Type B pancreatic cell (in vitro differentiated cells): ENCODE measurements around the gene TRABD. TPM values are rescaled to one million over a fixed set of nuclear protein-coding genes. Genes with fewer than 3 reads are reported as not detected.
A peak's percentile ranks its signal among the peaks of the same experiment; 100 is the strongest.

Experiments
- DNase-seq: peaks from one replicate; pipeline ENCODE4 v3.0.0; 2021; ENCODE audit warnings: mixed read lengths; ENCODE audit not compliant: unreplicated experiment; ENCODE audit errors: extremely low spot score
- H3K27ac Mint-ChIP-seq: 2 replicates; pipeline ENCODE4 v1.8.0; 2021; ENCODE audit warnings: mild to moderate bottlenecking, mixed read lengths
- H3K27me3 Mint-ChIP-seq: 2 replicates; pipeline ENCODE4 v1.8.0; 2021; ENCODE audit warnings: mixed read lengths
- H3K36me3 Mint-ChIP-seq: 2 replicates; pipeline ENCODE4 v1.8.0; 2021; ENCODE audit warnings: mixed read lengths
- H3K4me1 Mint-ChIP-seq: one replicate; pipeline ENCODE4 v1.8.0; 2021; ENCODE audit warnings: mixed read lengths; ENCODE audit not compliant: unreplicated experiment
- H3K4me3 Mint-ChIP-seq: 2 replicates; pipeline ENCODE4 v1.8.0; 2021; ENCODE audit warnings: mild to moderate bottlenecking, mixed read lengths
- H3K9me3 Mint-ChIP-seq: 2 replicates; pipeline ENCODE4 v1.8.0; 2021; ENCODE audit warnings: mixed read lengths
- CTCF ChIP-seq: fragments of 200-600 bp; sonication (generic); conservative IDR thresholded peaks from 2 replicates; pipeline ENCODE4 v1.5.0; 2021; ENCODE audit warnings: antibody characterized with exemption, mild to moderate bottlenecking
- total RNA-seq: library from RNA; stranded (reverse); gene quantifications from 2 replicates; pipeline ENCODE4 v1.2.1, GENCODE V29; 2021; ENCODE audit warnings: low replicate concordance

Gene TRABD
- total RNA-seq, 1 donor from 2014 or later = 37.7 TPM

- no peak for TF ChIP-seq CTCF
- Mint-ChIP-seq H3K4me3 (peak overlapping the region; percentile 32), H3K9me3 (no peaks in the 10 kb centered on the region), H3K27ac (no peak overlapping the region), H3K27me3 (no peaks in the 10 kb centered on the region), H3K36me3 (no peaks in the 10 kb centered on the region), H3K4me1 (peaks cover 5% of the 10 kb centered on the region)
- peak; percentile 65 for DNase-seq
Measured at GRCh38 chr22:50179937-50180726, 5.6 kb upstream of the TRABD start.

- H3K27me3 Mint-ChIP-seq = no peaks in the 10 kb centered on the region
- no peaks in the 10 kb centered on the region for H3K36me3 Mint-ChIP-seq
- peak; percentile 64 for DNase-seq
- H3K4me1 Mint-ChIP-seq = peaks cover 5% of the 10 kb centered on the region
- no peak for TF ChIP-seq CTCF
- H3K9me3 Mint-ChIP-seq = no peaks in the 10 kb centered on the region
- no peak overlapping the region for H3K27ac Mint-ChIP-seq
- no peak overlapping the region for H3K4me3 Mint-ChIP-seq
Measured at GRCh38 chr22:50180727-50181521, 4.8 kb upstream of the TRABD start.

GRCh38 chr22:50182176-50183081 lies 3.3 kb upstream of the TRABD start:
- DNase-seq = no peak
- H3K36me3 Mint-ChIP-seq = no peaks in the 10 kb centered on the region
- TF ChIP-seq CTCF = no peak
- no peak overlapping the region for H3K27ac Mint-ChIP-seq
- no peak overlapping the region for H3K4me3 Mint-ChIP-seq
- H3K9me3 Mint-ChIP-seq = no peaks in the 10 kb centered on the region
- peaks cover 9% of the 10 kb centered on the region for H3K4me1 Mint-ChIP-seq
- no peaks in the 10 kb centered on the region for H3K27me3 Mint-ChIP-seq

GRCh38 chr22:50183141-50183971 lies 2.4 kb upstream of the TRABD start:
- Mint-ChIP-seq H3K27me3 (no peaks in the 10 kb centered on the region), H3K27ac (peak overlapping the region; percentile 55), H3K36me3 (no peaks in the 10 kb centered on the region), H3K9me3 (no peaks in the 10 kb centered on the region), H3K4me3 (peak overlapping the region; percentile 73), H3K4me1 (peaks cover 9% of the 10 kb centered on the region)
- no peak for TF ChIP-seq CTCF
- DNase-seq = no peak
